Common myeloid progenitor, CD34-positive (primary cell): Measurements from ENCODE around the gene LAMA4.

Source experiments
- CTCF ChIA-PET: fragments of 350-600 bp; sonication (Branson Sonifier 250); formaldehyde crosslinking; loops from one replicate; lab custom pipeline; 2021; ENCODE audit warnings: antibody characterized with exemption; lab: Charles Lee
- POLR2A ChIA-PET: fragments of 350-600 bp; sonication (Branson Sonifier 250); formaldehyde crosslinking; loops from one replicate; lab custom pipeline; 2021; ENCODE audit warnings: antibody characterized with exemption; lab: Charles Lee
- DNase-seq, 3 donors: peaks; one replicate each; pipeline versions ENCODE4 v3.0.0 to v3.0.0-alpha.2; 2013
- H3K27ac ChIP-seq, 2 experiments: 1 replicate in 1 of 2; 2 replicates in 1 of 2; pipeline ENCODE4 v1.7.0; 2013; ENCODE audit warnings: inconsistent platforms in 2 of 2, low read length in 2 of 2, mild to moderate bottlenecking in 2 of 2, low read depth in 1 of 2, moderate library complexity in 1 of 2; ENCODE audit not compliant: severe bottlenecking in 2 of 2, insufficient read depth in 1 of 2, poor library complexity in 1 of 2
- H3K27me3 ChIP-seq, 5 experiments: replicated peaks in 2 of 5; 1 replicate in 3 of 5; 2 replicates in 2 of 5; pipeline versions ENCODE4 v1.6.1 to v1.7.0; 2013; ENCODE audit warnings: low read length in 4 of 5, mild to moderate bottlenecking in 2 of 5, moderate library complexity in 2 of 5, inconsistent platforms in 1 of 5; ENCODE audit not compliant: insufficient read depth in 5 of 5, control insufficient read depth in 4 of 5
- H3K36me3 ChIP-seq, 4 experiments: 1 replicate in 2 of 4; 2 replicates in 2 of 4; pipeline versions ENCODE4 v1.6.1 to v1.7.0; 2013; ENCODE audit warnings: low read length in 3 of 4, control low read depth in 1 of 4, mild to moderate bottlenecking in 1 of 4; ENCODE audit not compliant: control insufficient read depth in 4 of 4, insufficient read depth in 4 of 4
- H3K4me1 ChIP-seq, 4 experiments: 1 replicate in 3 of 4; 2 replicates in 1 of 4; pipeline versions ENCODE4 v1.6.1 to v1.7.1; 2013; ENCODE audit warnings: low read length in 3 of 4, mild to moderate bottlenecking in 3 of 4, control low read depth in 1 of 4, inconsistent platforms in 1 of 4, moderate library complexity in 1 of 4; ENCODE audit not compliant: control insufficient read depth in 4 of 4, insufficient read depth in 4 of 4; ENCODE audit errors: control extremely low read depth in 1 of 4
- H3K4me3 ChIP-seq, 7 experiments: 1 replicate in 4 of 7; 2 replicates in 3 of 7; pipeline versions ENCODE4 v1.5.1 to v1.7.0; 2013; ENCODE audit warnings: mild to moderate bottlenecking in 7 of 7, low read length in 6 of 7, moderate library complexity in 6 of 7, inconsistent platforms in 2 of 7, low read depth in 2 of 7, control low read depth in 1 of 7; ENCODE audit not compliant: insufficient read depth in 4 of 7, control insufficient read depth in 1 of 7; ENCODE audit errors: extremely low read depth in 1 of 7
- H3K9me3 ChIP-seq, 5 experiments: 1 replicate in 4 of 5; 2 replicates in 1 of 5; pipeline versions ENCODE4 v1.6.1 to v1.7.1; 2013; ENCODE audit warnings: low read length in 4 of 5, mild to moderate bottlenecking in 2 of 5, inconsistent platforms in 1 of 5, low read depth in 1 of 5, moderate library complexity in 1 of 5; ENCODE audit not compliant: control insufficient read depth in 4 of 5, insufficient read depth in 2 of 5; ENCODE audit errors: control extremely low read depth in 1 of 5
- WGBS: methylation state at CpG from one replicate; pipeline ENCODE4 v1.1.5; 2013; ENCODE audit not compliant: insufficient coverage; 5-methylcytosine and 5-hydroxymethylcytosine counted together

Gene LAMA4

GRCh38 chr6:112252571-112253497 is 1.5 kb downstream of the LAMA4 start:
- 70% methylated on average over 2 of the region's 2 CpGs for WGBS
- POLR2A ChIA-PET = no interaction called here
- DNase-seq = no peak
- CTCF ChIA-PET = interaction anchor here (0.7 to 3.0 kb wide), 5 partner anchors 10 to 59 kb away, joined by 3 to 11 read pairs (median 3); no protein-coding TSS in a partner anchor
- Histone ChIP-seq H3K9me3 (no peaks in the 10 kb centered on the region), H3K4me1 (peaks cover 0 to 17% (median 14%) of the 10 kb centered on the region in 4 experiments), H3K27me3 (peaks cover 0 to 53% (median 24%) of the 10 kb centered on the region in 5 experiments), H3K36me3 (no peaks in the 10 kb centered on the region), H3K27ac (no peak overlapping the region), H3K4me3 (peak overlapping the region in 2 of 7 experiments; percentile 70 to 76)

GRCh38 chr6:112251171-112251875 is 3.0 kb downstream of the LAMA4 start:
- Histone ChIP-seq H3K4me1 (peaks cover 0 to 17% (median 14%) of the 10 kb centered on the region in 4 experiments), H3K9me3 (no peaks in the 10 kb centered on the region), H3K27me3 (peaks cover 0 to 48% (median 20%) of the 10 kb centered on the region in 5 experiments), H3K36me3 (no peaks in the 10 kb centered on the region), H3K27ac (no peak overlapping the region), H3K4me3 (no peak overlapping the region)
- no peak for DNase-seq
- ChIA-PET CTCF (interaction anchor here (1.2 to 1.3 kb wide), 2 partner anchors 17 to 71 kb away, joined by 3 read pairs; no protein-coding TSS in a partner anchor), POLR2A (no interaction called here)
- WGBS = 60% methylated on average over 1 of the region's 6 CpGs

- Histone ChIP-seq H3K4me1 (peaks cover 0 to 19% (median 13%) of the 10 kb centered on the region in 4 experiments), H3K27ac (no peak overlapping the region)
- CTCF ChIA-PET = no interaction called here
These were observed 4.9 kb downstream of the LAMA4 start for GRCh38 chr6:112249489-112249888.

GRCh38 chr6:112247275-112247674 is 7.1 kb downstream of the LAMA4 start:
- 90% methylated on average over 5 of the region's 5 CpGs for WGBS
- ChIA-PET POLR2A (no interaction called here), CTCF (interaction anchor here (1.2 kb wide), 1 partner anchor 19 kb away, joined by 4 read pairs; no protein-coding TSS in a partner anchor)
- H3K4me3 ChIP-seq = no peak overlapping the region
- DNase-seq = no peak
- H3K27me3 ChIP-seq = peaks cover 0 to 16% (median 3%) of the 10 kb centered on the region in 5 experiments
- no peaks in the 10 kb centered on the region for H3K36me3 ChIP-seq
- no peaks in the 10 kb centered on the region for H3K9me3 ChIP-seq
- H3K27ac ChIP-seq = no peak overlapping the region
- H3K4me1 ChIP-seq = peaks cover 6 to 14% (median 7%) of the 10 kb centered on the region in 4 experiments

More at GRCh38 chr6:112249489-112249888, 4.9 kb downstream of the LAMA4 start:
- H3K36me3 ChIP-seq = no peaks in the 10 kb centered on the region
- H3K4me3 ChIP-seq = no peak overlapping the region
- 100% methylated on average over 2 of the region's 4 CpGs for WGBS
- H3K27me3 ChIP-seq = peaks cover 0 to 37% (median 12%) of the 10 kb centered on the region in 5 experiments
- no peaks in the 10 kb centered on the region for H3K9me3 ChIP-seq
- DNase-seq = no peak
- POLR2A ChIA-PET = no interaction called here

GRCh38 chr6:112245511-112246203 is 8.7 kb downstream of the LAMA4 start:
- 95% methylated on average over 3 of the region's 5 CpGs for WGBS
- Histone ChIP-seq H3K27me3 (peaks cover 0 to 6% (median 0%) of the 10 kb centered on the region in 5 experiments), H3K4me3 (no peak overlapping the region), H3K9me3 (no peaks in the 10 kb centered on the region), H3K4me1 (peaks cover 13 to 21% (median 15%) of the 10 kb centered on the region in 4 experiments), H3K27ac (no peak overlapping the region), H3K36me3 (no peaks in the 10 kb centered on the region)
- DNase-seq = no peak
- CTCF ChIA-PET = interaction anchor here (0.6 kb wide), 2 partner anchors 77 to 91 kb away, joined by 3 read pairs; no protein-coding TSS in a partner anchor
- POLR2A ChIA-PET = no interaction called here

GRCh38 chr6:112243861-112244827 is 10.2 kb downstream of the LAMA4 start:
- ChIA-PET CTCF (interaction anchor here (1.3 to 1.5 kb wide), 2 partner anchors 14 to 64 kb away, joined by 3 to 6 read pairs; no protein-coding TSS in a partner anchor), POLR2A (no interaction called here)
- Histone ChIP-seq H3K27ac (no peak overlapping the region), H3K9me3 (no peaks in the 10 kb centered on the region), H3K27me3 (no peaks in the 10 kb centered on the region), H3K4me3 (no peak overlapping the region), H3K4me1 (peaks cover 13 to 21% (median 15%) of the 10 kb centered on the region in 4 experiments), H3K36me3 (no peaks in the 10 kb centered on the region)
- WGBS = 90% methylated on average over 10 of the region's 11 CpGs
- DNase-seq = peak in 1 of 3 donors; percentile 7
